OCI-LY3 (cell line): ENCODE measurements around the gene RAI1.

Experiments
- CTCF ChIP-seq: fragments of 200-600, 300-600 bp; sonication (generic); IDR thresholded peaks from 2 replicates; pipeline ENCODE4 v1.5.1; 2014; ENCODE audit warnings: antibody characterized with exemption, low read length, low read depth
- EZH2phosphoT487 ChIP-seq: fragments of 200-600 bp; shearing (Covaris generic); IDR thresholded peaks from 2 replicates; pipeline ENCODE4 v1.6.1; 2018; ENCODE audit warnings: antibody characterized with exemption, mixed run types, low read depth

GRCh38 chr17:17636272-17636885 is 44.9 kb upstream of the RAI1 start:
- no peak for TF ChIP-seq CTCF
- no peak for TF ChIP-seq EZH2phosphoT487
